ENCODE data around the gene NOS3. TPM values are rescaled to one million over a fixed set of nuclear protein-coding genes. Genes with fewer than 3 reads are reported as not detected.

NOS3 gene
- total and polyA plus RNA-seq, 8 donors: 7.5 to 21.8 (median 10.4) TPM

DNA sequence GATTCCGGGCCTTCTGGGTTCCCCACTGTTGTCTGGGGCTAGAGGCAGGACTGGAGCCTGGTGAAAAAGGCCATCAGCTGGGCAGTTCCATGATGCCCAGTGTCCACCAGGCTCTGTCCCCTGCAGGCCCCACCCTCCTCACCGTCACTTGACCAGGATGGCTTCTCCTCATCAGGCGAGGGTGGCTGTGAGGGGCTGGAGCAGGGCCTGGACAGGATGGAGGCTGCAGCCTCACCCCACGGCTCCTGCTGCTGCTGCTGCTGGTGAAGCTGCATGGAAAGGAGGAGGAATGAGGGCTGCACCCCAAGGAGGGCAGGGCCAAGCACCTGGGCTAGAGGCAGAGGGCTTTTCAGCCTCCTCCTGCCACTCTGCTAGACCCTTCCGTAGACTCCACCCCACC is 25.1 kb downstream of the NOS3 start:
- ATAC-seq (no peak), DNase-seq (peak in 1 of 4 donors; percentile 49)
- Histone ChIP-seq H3K4me3 (no peak overlapping the region), H3K36me3 (no peaks in the 10 kb centered on the region), H3K27ac (no peak overlapping the region), H3K4me1 (peaks cover 14 to 46% of the 10 kb centered on the region in 2 donors), H3K27me3 (peaks cover 22 to 97% of the 10 kb centered on the region in 2 donors), H3K9me3 (no peaks in the 10 kb centered on the region)
- intact Hi-C loops (cut with DNase I): no loop called here
- TF ChIP-seq, protein P1, sequence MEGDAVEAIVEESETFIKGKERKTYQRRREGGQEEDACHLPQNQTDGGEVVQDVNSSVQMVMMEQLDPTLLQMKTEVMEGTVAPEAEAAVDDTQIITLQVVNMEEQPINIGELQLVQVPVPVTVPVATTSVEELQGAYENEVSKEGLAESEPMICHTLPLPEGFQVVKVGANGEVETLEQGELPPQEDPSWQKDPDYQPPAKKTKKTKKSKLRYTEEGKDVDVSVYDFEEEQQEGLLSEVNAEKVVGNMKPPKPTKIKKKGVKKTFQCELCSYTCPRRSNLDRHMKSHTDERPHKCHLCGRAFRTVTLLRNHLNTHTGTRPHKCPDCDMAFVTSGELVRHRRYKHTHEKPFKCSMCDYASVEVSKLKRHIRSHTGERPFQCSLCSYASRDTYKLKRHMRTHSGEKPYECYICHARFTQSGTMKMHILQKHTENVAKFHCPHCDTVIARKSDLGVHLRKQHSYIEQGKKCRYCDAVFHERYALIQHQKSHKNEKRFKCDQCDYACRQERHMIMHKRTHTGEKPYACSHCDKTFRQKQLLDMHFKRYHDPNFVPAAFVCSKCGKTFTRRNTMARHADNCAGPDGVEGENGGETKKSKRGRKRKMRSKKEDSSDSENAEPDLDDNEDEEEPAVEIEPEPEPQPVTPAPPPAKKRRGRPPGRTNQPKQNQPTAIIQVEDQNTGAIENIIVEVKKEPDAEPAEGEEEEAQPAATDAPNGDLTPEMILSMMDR (IDR thresholded peaks at IDR 0.05): no peak

DNA sequence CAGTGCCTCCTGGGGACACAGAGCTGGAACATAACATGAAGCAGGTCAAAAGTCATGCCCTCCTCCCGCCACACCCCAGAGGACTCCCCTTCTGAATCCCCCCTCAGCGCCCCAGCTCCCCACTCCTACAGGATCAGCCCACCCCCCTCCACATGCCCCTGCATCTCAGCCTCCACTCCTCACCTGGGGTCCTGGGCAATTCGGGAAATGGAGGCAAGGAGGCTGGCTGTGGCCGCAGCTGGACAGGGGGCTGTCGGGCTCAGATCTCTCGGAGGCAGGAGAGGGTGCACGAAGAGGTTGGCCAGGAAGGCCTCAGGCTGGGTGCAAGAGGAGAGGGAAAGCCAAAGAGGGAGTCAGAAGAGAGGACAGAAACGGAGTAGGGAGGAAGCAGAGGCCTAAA is 25.7 kb downstream of the NOS3 start:
- peaks cover 22 to 98% of the 10 kb centered on the region in 2 donors for H3K27me3 ChIP-seq
- no peak for ATAC-seq
- TF ChIP-seq, protein P1 (IDR thresholded peaks at IDR 0.05): no peak

DNA sequence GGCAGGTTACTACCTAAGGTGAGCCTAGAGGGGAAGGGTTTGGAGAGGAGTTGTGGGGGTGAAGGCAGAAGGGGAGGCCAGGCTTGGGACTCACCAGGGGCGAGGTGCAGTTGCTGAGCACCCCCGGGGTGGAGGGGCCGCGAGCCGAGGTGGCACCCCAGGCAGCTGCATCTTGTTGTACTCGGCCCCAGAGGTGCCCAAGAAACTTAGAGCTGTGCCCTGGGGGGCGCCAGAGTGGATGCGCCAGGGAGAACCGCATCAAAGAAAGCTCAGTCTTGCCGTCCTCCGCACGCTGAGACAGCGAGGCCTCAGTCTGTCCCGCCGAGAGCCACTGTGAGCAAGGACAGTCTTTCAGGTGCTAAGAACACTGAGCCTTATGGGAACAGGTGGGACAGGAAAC is 26.1 kb downstream of the NOS3 start:
- peak in 1 of 4 donors; percentile 63 for DNase-seq
- H3K27me3 ChIP-seq: peaks cover 22 to 98% of the 10 kb centered on the region in 2 donors
- H3K27ac ChIP-seq: no peak overlapping the region
- ATAC-seq: no peak
- H3K4me1 ChIP-seq: peaks cover 12 to 43% of the 10 kb centered on the region in 2 donors
- TF ChIP-seq, protein P1 (IDR thresholded peaks at IDR 0.05): no peak
- intact Hi-C loops (cut with DNase I): no loop called here
- no peaks in the 10 kb centered on the region for H3K36me3 ChIP-seq
- no peak overlapping the region for H3K4me3 ChIP-seq
- H3K9me3 ChIP-seq: no peaks in the 10 kb centered on the region

More for the DNA sequence above, 25.7 kb downstream of the NOS3 start:
- Histone ChIP-seq H3K4me3 (no peak overlapping the region), H3K27ac (no peak overlapping the region), H3K4me1 (peaks cover 12 to 43% of the 10 kb centered on the region in 2 donors), H3K9me3 (no peaks in the 10 kb centered on the region), H3K36me3 (no peaks in the 10 kb centered on the region)
- intact Hi-C loops (cut with DNase I): no loop called here
- peak in 1 of 4 donors; percentile 58 for DNase-seq

DNA sequence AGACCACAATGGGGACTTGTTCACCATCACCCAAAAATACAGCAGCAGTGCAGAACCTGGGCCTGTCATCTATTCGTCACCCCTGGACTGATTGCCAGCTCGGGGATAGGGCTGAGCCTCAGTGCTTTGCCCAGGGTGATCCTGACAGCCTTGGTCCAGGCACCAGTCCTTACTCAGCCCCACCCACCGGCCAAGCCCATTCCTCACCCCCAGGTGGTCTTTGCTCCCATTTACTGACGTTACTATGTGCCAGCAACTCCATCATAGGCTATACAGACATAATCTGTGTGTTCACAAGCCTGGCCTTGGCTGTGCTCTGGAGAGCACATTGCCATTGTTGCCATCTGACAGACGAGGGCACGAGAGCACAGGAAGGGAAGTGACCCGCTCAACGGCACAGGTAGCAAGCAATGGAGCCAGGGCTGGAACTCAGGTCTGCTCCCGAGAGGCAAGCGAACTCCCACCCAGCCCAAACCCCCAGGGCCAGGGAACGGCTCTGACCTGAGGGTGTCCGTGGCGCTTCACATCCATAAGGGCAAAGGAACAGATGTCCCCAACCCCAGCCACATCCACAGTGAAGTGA is 26.6 kb downstream of the NOS3 start:
- TF ChIP-seq, protein P1 (IDR thresholded peaks at IDR 0.05): no peak
- no peak for ATAC-seq
- intact Hi-C loops (cut with DNase I): no loop called here
- Histone ChIP-seq H3K27me3 (peaks cover 22 to 98% of the 10 kb centered on the region in 2 donors), H3K27ac (no peak overlapping the region), H3K36me3 (no peaks in the 10 kb centered on the region), H3K4me1 (peaks cover 12 to 38% of the 10 kb centered on the region in 2 donors), H3K9me3 (no peaks in the 10 kb centered on the region), H3K4me3 (no peak overlapping the region)
- DNase-seq: peak in 1 of 4 donors; percentile 43

DNA sequence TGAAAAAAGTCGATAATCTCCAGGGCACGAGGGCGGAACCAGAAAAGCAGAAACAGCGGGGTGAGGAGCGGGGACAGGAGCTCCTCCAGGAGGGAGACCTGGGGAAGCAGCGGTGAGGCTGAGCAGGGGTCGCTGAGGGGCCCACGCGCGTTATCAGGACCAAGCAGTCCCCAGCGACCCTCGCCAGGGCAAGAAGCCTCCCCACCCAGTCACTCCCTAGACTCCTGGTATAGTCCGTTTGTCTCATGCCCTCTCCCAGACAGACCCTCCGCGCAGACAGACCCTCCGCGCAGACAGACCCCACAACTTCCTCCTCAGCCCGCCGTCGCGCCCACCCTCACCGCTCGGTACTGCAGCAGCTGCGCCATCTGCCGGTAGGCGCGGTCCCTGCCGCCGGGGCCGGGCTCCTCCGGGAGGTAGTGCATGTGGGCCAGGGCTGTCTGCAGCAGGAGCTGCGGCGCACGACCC is 27.2 kb downstream of the NOS3 start:
- DNase-seq: peak; percentile 59 to 93 (median 71)
- Histone ChIP-seq H3K4me1 (peaks cover 12 to 34% of the 10 kb centered on the region in 2 donors), H3K9me3 (no peaks in the 10 kb centered on the region), H3K4me3 (no peak overlapping the region), H3K27ac (no peak overlapping the region), H3K27me3 (peaks cover 22 to 94% of the 10 kb centered on the region in 2 donors), H3K36me3 (no peaks in the 10 kb centered on the region)
- TF ChIP-seq, protein P1 (IDR thresholded peaks at IDR 0.05): peak; percentile 92 to 98
- ATAC-seq: peak; percentile 87
- intact Hi-C loops (cut with DNase I): no loop called here

Data from left lung (tissue), 10 donors.